ENCODE results near the gene P2RX4. TPM values are rescaled to one million over a fixed set of nuclear protein-coding genes. Genes with fewer than 3 reads are reported as not detected.

Gene P2RX4
- total and polyA plus RNA-seq, 2 of the 8 experiments (the other 6 are each of a cell fraction or from before 2014, with no cell fraction given) = 9.5 to 12.2 TPM

- TF ChIP-seq YY1 (IDR thresholded peaks at IDR 0.05; ENCODE audit: low read depth, low read length) (no peak), EZH2 (IDR thresholded peaks at IDR 0.05; ENCODE audit: low read depth, low read length, severe bottlenecking) (no peak), BRCA1 (IDR thresholded peaks at IDR 0.05; ENCODE audit: low read depth, low read length) (no peak), RXRA (IDR thresholded peaks at IDR 0.05; ENCODE audit: insufficient read depth, low read depth, low read length) (no peak), KDM1A (IDR thresholded peaks at IDR 0.05; ENCODE audit: borderline replicate concordance, low read length) (no peak), ASH2L (IDR thresholded peaks at IDR 0.05; ENCODE audit: low read length) (no peak), POLR2A (IDR thresholded peaks at IDR 0.05; ENCODE audit: control extremely low read depth in 1 of 2, low read depth in 2 of 2, low read length in 2 of 2) (no peak)
Observed at GRCh38 chr12:121191151-121191550, 18.8 kb upstream of the P2RX4 start (continued).
